Measurements from ENCODE around the gene FBXW10B.
"Not testable (repeated sequence)": the region's sequence is repeated elsewhere in the genome, so short reads cannot be mapped to it uniquely, and the experiment has no call there.

The FBXW10B gene

GRCh38 chr17:15619331-15620058 is at the start of gene FBXW10B:
Gene FBXW10B (minus strand): TSS chr17:15619704. CDS start chr17:15619512, 192 bp downstream.
- DNase-seq, result not testable (repeated sequence)

- DNase-seq, result no peak
Observed at GRCh38 chr17:15663691-15664090, 44.2 kb upstream of the FBXW10B start.

- no peak for DNase-seq
Observed at GRCh38 chr17:15663176-15663575, 43.7 kb upstream of the FBXW10B start.

GRCh38 chr17:15662681-15663080 is 43.2 kb upstream of the FBXW10B start:
- no peak for DNase-seq

GRCh38 chr17:15660077-15660476 is 40.6 kb upstream of the FBXW10B start:
- no peak for DNase-seq

GRCh38 chr17:15659663-15660062 is 40.2 kb upstream of the FBXW10B start:
- no peak for DNase-seq

- no peak for DNase-seq
Observed at GRCh38 chr17:15659236-15659635, 39.7 kb upstream of the FBXW10B start.

GRCh38 chr17:15658296-15658695 is 38.8 kb upstream of the FBXW10B start:
- no peak for DNase-seq

- DNase-seq, result no peak
Observed at GRCh38 chr17:15657868-15658267, 38.4 kb upstream of the FBXW10B start.

GRCh38 chr17:15654886-15655561 is 35.5 kb upstream of the FBXW10B start:
- no peak for DNase-seq

- not testable (repeated sequence) for DNase-seq
Observed at GRCh38 chr17:15654401-15654800, 34.9 kb upstream of the FBXW10B start.

- DNase-seq, result no peak
Observed at GRCh38 chr17:15652960-15653359, 33.5 kb upstream of the FBXW10B start.

- peak; percentile 16 to 75 for DNase-seq
Observed at GRCh38 chr17:15651583-15652110, 32.1 kb upstream of the FBXW10B start.

- DNase-seq, result no peak
Observed at GRCh38 chr17:15650741-15651582, 31.5 kb upstream of the FBXW10B start.

GRCh38 chr17:15649861-15650421 is 30.4 kb upstream of the FBXW10B start:
- no peak for DNase-seq

- DNase-seq, result no peak
Observed at GRCh38 chr17:15648386-15648785, 28.9 kb upstream of the FBXW10B start.

GRCh38 chr17:15645942-15646312 is 26.4 kb upstream of the FBXW10B start:
- DNase-seq, result not testable (repeated sequence)

- DNase-seq, result peak in 1 of 2 experiments; percentile 2
Observed at GRCh38 chr17:15645099-15645941, 25.8 kb upstream of the FBXW10B start.

GRCh38 chr17:15642505-15643251 is 23.2 kb upstream of the FBXW10B start:
- DNase-seq, result not testable (repeated sequence)

GRCh38 chr17:15642014-15642413 is 22.5 kb upstream of the FBXW10B start:
- not testable (repeated sequence) for DNase-seq

GRCh38 chr17:15630930-15631453 is 11.5 kb upstream of the FBXW10B start:
- not testable (repeated sequence) for DNase-seq

Data from NCI-H446 (cell line).